ENCODE measurements around the gene SZT2. TPM values are rescaled to one million over a fixed set of nuclear protein-coding genes. Genes with fewer than 3 reads are reported as not detected.
A peak's percentile ranks its signal among the peaks of the same experiment; 100 is the strongest.

Gene SZT2
- total and polyA plus RNA-seq, 2 of the 13 experiments (the other 11 are each of a cell fraction or from before 2014, with no cell fraction given) = 8.0 to 8.8 TPM

DNA sequence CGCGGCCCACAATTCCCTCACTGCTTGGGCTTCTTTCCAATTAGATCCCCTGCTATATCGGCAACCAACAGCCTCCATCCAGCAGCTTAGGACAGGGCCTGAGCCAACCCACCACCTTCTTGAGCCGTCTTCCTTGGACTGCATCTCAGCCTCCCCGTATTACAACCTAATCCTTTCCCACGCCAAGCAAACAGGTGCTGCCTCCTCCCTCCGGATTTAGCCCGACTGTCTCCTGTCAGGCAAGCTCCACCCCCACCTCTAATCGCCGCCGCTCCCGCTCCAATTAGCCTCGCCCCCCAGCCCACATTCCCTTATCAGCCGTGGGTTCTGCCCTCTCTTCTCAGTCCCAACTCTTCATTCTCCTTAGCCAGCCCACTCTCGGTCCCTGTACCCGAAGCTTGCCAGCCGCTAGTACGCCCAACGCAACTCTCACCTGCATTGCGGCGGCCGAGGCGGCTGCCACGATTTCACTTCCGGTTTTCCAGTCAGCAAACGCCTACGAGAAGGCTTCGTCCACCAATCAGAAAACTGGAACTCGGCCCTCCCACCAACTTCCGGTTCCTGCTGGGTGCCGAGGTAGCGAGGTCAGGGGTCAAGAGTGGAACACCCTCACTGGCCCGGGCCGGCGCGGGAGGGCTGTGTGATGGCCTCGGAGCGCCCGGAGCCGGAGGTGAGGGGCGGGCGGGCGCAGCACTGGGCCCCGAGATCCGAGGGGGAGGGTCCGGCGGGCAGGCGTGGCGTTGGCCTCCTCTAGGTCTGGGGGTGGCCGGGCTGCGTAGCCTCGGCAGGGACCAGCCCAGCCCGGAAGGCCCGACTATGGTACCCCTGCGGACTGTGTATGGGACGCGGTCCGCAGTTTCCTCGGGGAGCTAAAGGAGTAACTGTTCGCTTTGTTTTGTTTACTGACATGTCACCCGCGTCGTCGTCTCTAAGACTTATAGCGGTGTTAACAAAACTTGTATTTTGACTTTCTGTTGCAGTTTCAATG, at the start of gene SZT2, which contains the start of gene MED8 (continued):
- TF ChIP-seq RCOR2 (CRISPR knock-in tag; IDR thresholded peaks at IDR 0.05) = 0 out of 2 replicates have a peak, but pooled peaks have one; percentile 22
- no peak for TF ChIP-seq BCL6 (CRISPR knock-in tag; IDR thresholded peaks at IDR 0.05)
- TF ChIP-seq, protein P1, sequence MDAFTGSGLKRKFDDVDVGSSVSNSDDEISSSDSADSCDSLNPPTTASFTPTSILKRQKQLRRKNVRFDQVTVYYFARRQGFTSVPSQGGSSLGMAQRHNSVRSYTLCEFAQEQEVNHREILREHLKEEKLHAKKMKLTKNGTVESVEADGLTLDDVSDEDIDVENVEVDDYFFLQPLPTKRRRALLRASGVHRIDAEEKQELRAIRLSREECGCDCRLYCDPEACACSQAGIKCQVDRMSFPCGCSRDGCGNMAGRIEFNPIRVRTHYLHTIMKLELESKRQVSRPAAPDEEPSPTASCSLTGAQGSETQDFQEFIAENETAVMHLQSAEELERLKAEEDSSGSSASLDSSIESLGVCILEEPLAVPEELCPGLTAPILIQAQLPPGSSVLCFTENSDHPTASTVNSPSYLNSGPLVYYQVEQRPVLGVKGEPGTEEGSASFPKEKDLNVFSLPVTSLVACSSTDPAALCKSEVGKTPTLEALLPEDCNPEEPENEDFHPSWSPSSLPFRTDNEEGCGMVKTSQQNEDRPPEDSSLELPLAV (CRISPR knock-in tag; conservative IDR thresholded peaks at IDR 0.05; ENCODE audit: low read depth) = no peak
- TF ChIP-seq ZNF180 (CRISPR knock-in tag; IDR thresholded peaks at IDR 0.05; ENCODE audit: borderline replicate concordance, low read depth) = no peak
- TF ChIP-seq TBX3 (IDR thresholded peaks at IDR 0.05; ENCODE audit: borderline replicate concordance) = no peak
- no peak for TF ChIP-seq HMG20B (CRISPR knock-in tag; conservative IDR thresholded peaks at IDR 0.05)
- TF ChIP-seq, protein P2, sequence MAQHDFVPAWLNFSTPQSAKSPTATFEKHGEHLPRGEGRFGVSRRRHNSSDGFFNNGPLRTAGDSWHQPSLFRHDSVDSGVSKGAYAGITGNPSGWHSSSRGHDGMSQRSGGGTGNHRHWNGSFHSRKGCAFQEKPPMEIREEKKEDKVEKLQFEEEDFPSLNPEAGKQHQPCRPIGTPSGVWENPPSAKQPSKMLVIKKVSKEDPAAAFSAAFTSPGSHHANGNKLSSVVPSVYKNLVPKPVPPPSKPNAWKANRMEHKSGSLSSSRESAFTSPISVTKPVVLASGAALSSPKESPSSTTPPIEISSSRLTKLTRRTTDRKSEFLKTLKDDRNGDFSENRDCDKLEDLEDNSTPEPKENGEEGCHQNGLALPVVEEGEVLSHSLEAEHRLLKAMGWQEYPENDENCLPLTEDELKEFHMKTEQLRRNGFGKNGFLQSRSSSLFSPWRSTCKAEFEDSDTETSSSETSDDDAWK (CRISPR knock-in tag; IDR thresholded peaks at IDR 0.05) = no peak
- peak; percentile 95 for TF ChIP-seq DMAP1 (CRISPR knock-in tag; IDR thresholded peaks at IDR 0.05)
- TF ChIP-seq SRSF9 (IDR thresholded peaks at IDR 0.05; ENCODE audit: borderline replicate concordance, insufficient read depth, low read depth, low read length, poor library complexity, severe bottlenecking) = no peak
- peak; percentile 41; the same call in 1 of the 2 replicates for TF ChIP-seq RFXANK (CRISPR knock-in tag; IDR thresholded peaks at IDR 0.05)
- no peak for TF ChIP-seq NFIC (IDR thresholded peaks at IDR 0.05; ENCODE audit: low read length)
- peak; percentile 80; the same call in 1 of the 2 replicates for TF ChIP-seq SPEN (CRISPR knock-in tag; IDR thresholded peaks at IDR 0.05; ENCODE audit: low read depth)
- no peak for TF ChIP-seq ZNF552 (CRISPR knock-in tag; IDR thresholded peaks at IDR 0.05; ENCODE audit: borderline replicate concordance)
- no peak; the same call in 1 of the 2 replicates for TF ChIP-seq ARHGAP35 (CRISPR knock-in tag; IDR thresholded peaks at IDR 0.05; ENCODE audit: borderline replicate concordance)
- TF ChIP-seq NCOR1 (IDR thresholded peaks at IDR 0.05; ENCODE audit: borderline replicate concordance, low read length) = peak; percentile 28; the same call in 1 of the 2 replicates
- TF ChIP-seq, protein P3, sequence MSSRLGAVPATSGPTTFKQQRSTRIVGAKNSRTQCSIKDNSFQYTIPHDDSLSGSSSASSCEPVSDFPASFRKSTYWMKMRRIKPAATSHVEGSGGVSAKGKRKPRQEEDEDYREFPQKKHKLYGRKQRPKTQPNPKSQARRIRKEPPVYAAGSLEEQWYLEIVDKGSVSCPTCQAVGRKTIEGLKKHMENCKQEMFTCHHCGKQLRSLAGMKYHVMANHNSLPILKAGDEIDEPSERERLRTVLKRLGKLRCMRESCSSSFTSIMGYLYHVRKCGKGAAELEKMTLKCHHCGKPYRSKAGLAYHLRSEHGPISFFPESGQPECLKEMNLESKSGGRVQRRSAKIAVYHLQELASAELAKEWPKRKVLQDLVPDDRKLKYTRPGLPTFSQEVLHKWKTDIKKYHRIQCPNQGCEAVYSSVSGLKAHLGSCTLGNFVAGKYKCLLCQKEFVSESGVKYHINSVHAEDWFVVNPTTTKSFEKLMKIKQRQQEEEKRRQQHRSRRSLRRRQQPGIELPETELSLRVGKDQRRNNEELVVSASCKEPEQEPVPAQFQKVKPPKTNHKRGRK (CRISPR knock-in tag; IDR thresholded peaks at IDR 0.05) = no peak
- TF ChIP-seq ZNF746 (CRISPR knock-in tag; IDR thresholded peaks at IDR 0.05) = peak; percentile 68
- TF ChIP-seq HMGA1 (CRISPR knock-in tag; conservative IDR thresholded peaks at IDR 0.05) = no peak
- TF ChIP-seq ZNF564 (CRISPR knock-in tag; IDR thresholded peaks at IDR 0.05) = peak; percentile 24; the same call in 1 of the 2 replicates
- TF ChIP-seq TBL1XR1 (IDR thresholded peaks at IDR 0.05; ENCODE audit: borderline replicate concordance, low read length, partially characterized antibody) = no peak
- peak; percentile 75; the same call in 1 of the 2 replicates for TF ChIP-seq ZNF788 (CRISPR knock-in tag; IDR thresholded peaks at IDR 0.05; ENCODE audit: borderline replicate concordance)
- TF ChIP-seq ZNF691 (CRISPR knock-in tag; IDR thresholded peaks at IDR 0.05; ENCODE audit: borderline replicate concordance, low read depth) = no peak
- peak; percentile 95 for TF ChIP-seq PHF20 (CRISPR knock-in tag; IDR thresholded peaks at IDR 0.05)
- TF ChIP-seq ZNF460 (CRISPR knock-in tag; IDR thresholded peaks at IDR 0.05; ENCODE audit: borderline replicate concordance) = no peak; the same call in 1 of the 2 replicates
